ENCODE measurements around the gene PHF2. TPM values are rescaled to one million over a fixed set of nuclear protein-coding genes. Genes with fewer than 3 reads are reported as not detected.

The PHF2 gene
- total RNA-seq, 6 experiments from 2014 or later = 15.4 to 17.5 (median 16.6) TPM

DNA sequence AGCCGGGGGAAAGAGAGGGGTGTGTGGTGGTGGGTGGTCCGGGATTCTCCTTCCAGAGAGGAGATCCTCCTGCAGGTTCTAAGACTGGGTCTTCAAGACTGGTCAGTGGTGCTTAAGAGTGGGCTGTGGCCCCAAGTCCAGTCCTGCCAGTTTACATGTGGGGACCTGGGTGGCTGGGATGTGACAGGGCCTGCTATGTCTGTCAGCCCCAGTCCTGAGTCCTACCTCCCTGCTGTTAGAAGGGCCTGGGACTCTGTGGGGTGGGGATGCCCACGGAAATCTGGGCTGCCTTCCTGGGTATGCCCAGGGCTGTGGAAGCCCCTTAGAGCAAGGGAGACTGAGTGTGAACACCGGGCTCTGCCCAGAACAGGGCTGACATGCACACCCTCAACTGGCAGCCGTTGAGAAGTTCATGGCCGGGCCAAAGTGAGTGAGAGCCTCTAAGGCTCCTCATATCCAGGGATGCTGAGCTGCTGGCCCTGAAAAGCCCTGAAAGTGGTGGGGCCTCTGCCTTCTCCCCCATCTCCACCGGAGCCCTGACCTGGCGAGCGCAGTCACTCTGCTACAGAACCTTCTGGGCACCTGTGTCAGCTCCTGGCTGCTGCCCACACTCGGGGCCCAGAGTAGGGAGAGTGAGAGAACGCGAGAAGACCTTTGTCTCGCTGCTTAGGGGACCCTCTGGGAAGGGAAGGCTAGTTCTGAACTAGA lies 1.7 kb downstream of the PHF2 start:
- Mint-ChIP-seq H3K4me1 (ENCODE audit: low read depth) (peaks cover 45% of the 10 kb centered on the region), H3K36me3 (ENCODE audit: low read depth) (peaks cover 7% of the 10 kb centered on the region), H3K4me3 (peak overlapping the region; percentile 92), H3K9me3 (peaks cover 7% of the 10 kb centered on the region), H3K27ac (peak overlapping the region; percentile 76), H3K27me3 (ENCODE audit: insufficient read depth) (peaks cover 2% of the 10 kb centered on the region; the same call in 1 of the 2 replicates)
- no peak for DNase-seq
- TF ChIP-seq, protein P1, sequence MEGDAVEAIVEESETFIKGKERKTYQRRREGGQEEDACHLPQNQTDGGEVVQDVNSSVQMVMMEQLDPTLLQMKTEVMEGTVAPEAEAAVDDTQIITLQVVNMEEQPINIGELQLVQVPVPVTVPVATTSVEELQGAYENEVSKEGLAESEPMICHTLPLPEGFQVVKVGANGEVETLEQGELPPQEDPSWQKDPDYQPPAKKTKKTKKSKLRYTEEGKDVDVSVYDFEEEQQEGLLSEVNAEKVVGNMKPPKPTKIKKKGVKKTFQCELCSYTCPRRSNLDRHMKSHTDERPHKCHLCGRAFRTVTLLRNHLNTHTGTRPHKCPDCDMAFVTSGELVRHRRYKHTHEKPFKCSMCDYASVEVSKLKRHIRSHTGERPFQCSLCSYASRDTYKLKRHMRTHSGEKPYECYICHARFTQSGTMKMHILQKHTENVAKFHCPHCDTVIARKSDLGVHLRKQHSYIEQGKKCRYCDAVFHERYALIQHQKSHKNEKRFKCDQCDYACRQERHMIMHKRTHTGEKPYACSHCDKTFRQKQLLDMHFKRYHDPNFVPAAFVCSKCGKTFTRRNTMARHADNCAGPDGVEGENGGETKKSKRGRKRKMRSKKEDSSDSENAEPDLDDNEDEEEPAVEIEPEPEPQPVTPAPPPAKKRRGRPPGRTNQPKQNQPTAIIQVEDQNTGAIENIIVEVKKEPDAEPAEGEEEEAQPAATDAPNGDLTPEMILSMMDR (IDR thresholded peaks at IDR 0.05) = no peak

DNA sequence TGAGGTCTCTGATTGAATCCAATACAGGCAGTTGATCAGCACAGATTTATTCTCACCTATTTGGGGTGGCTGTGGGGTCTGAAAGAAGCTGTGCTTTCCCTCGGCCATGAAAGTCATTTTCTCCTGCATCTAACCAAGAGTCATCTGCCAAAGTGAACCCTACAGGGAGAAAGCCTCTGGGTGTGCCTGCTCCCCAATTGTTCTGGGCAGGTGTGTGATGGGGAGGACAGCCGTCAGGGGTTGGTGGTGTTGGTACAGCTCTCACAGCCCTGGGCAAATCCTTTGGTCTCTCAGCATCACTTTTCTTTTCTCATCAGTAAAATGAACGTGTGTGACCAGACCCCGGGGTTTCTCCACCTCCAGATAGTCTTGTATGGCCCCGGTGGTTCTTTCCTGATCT lies 2.5 kb downstream of the PHF2 start:
- Mint-ChIP-seq H3K27me3 (ENCODE audit: insufficient read depth) (peaks cover 2% of the 10 kb centered on the region; the same call in 1 of the 2 replicates), H3K27ac (no peak overlapping the region), H3K4me3 (peak overlapping the region; percentile 28; the same call in 1 of the 2 replicates), H3K9me3 (peaks cover 10% of the 10 kb centered on the region), H3K36me3 (ENCODE audit: low read depth) (peaks cover 10% of the 10 kb centered on the region), H3K4me1 (ENCODE audit: low read depth) (peaks cover 45% of the 10 kb centered on the region)
- no peak for DNase-seq
- TF ChIP-seq, protein P1 (IDR thresholded peaks at IDR 0.05) = no peak

DNA sequence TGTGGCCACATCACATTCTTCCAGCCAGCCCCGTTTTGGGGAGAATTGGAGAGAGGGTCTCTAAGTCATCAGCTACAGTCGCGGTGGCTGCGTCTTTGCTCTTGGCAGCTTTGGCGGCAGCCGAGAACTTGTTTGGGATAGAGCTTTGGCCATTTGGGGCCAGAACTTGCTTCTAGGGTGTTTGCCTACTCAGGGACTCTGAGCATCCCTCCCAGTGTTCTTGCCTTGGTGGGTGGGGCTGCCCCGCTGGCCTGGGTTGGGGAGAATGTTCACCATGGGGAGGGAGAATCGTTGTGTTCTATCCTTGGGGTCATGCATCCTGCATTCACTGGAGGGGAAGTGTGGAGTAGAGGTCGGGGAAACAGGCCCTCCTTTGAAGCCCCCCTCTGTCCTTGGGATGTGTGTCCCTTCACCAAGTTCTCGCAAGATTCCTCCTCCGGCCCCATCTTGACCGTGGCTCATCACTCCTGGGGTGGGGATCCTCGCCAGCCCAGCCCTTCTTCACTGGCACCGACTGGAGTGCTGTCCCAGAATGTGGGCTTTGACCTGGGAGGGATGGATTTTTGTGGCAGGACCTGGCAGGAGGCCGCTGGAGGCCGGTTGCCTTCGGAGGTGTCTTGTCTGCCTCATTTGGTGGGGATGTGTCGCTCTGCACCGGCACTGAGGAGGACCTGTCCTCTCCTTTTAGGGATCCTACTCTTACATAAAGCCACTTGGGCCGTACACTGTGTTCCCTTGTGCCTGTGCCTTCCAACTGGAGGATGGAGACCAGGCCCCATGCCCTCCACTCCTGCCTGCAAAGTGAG lies 3.5 kb downstream of the PHF2 start:
- Mint-ChIP-seq H3K4me3 (no peak overlapping the region), H3K27me3 (ENCODE audit: insufficient read depth) (peaks cover 2% of the 10 kb centered on the region; the same call in 1 of the 2 replicates)

DNA sequence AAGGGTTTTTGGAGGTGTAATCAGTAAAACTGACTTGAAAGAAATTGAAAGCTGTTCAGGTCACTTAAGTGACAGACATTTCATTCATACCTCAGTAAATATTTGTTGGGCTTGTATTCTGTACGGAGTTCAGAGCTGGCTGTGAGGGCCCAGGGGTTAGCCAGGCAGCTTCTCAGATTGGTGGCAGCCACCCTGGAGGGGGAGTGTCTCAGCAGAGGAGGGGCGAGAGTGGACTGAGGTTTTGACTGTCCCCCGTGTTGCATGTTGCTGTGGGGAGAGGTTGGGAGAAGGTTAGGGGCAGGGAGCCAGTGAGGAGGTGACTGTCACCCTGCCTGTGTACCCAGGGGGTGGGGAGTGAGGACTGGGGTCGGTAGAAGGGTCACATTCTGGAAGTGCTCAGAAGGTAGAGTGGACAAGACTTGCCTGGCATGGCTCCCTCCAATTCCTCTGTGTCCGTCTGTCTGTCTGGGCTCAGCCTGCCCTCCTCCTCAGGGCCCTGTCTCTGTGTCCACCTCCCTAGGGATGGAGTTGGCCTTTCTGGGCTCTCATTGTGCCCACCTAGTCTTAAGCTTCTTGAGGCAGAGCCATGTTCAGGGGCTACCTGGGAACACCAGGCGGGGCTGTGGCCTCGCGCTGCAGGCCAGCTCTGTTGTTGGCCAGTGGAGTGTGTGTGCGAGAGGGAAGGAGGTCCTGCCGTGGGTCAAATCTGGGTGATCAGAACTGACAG lies 4.4 kb downstream of the PHF2 start:
- no peak for DNase-seq
- TF ChIP-seq, protein P1 (IDR thresholded peaks at IDR 0.05) = no peak
- H3K27me3 Mint-ChIP-seq (ENCODE audit: insufficient read depth) = peaks cover 1% of the 10 kb centered on the region; the same call in 1 of the 2 replicates
- peak overlapping the region; percentile 38; the same call in 1 of the 2 replicates for H3K27ac Mint-ChIP-seq
- peaks cover 38% of the 10 kb centered on the region for H3K4me1 Mint-ChIP-seq (ENCODE audit: low read depth)
- no peak overlapping the region for H3K4me3 Mint-ChIP-seq
- H3K36me3 Mint-ChIP-seq (ENCODE audit: low read depth) = peaks cover 28% of the 10 kb centered on the region
- H3K9me3 Mint-ChIP-seq = peaks cover 28% of the 10 kb centered on the region

More for the DNA sequence above, 3.5 kb downstream of the PHF2 start:
- TF ChIP-seq, protein P1 (IDR thresholded peaks at IDR 0.05) = no peak
- Mint-ChIP-seq H3K27ac (peak overlapping the region; percentile 38; the same call in 1 of the 2 replicates), H3K36me3 (ENCODE audit: low read depth) (peaks cover 21% of the 10 kb centered on the region), H3K9me3 (peaks cover 21% of the 10 kb centered on the region), H3K4me1 (ENCODE audit: low read depth) (peaks cover 43% of the 10 kb centered on the region)
- no peak for DNase-seq

DNA sequence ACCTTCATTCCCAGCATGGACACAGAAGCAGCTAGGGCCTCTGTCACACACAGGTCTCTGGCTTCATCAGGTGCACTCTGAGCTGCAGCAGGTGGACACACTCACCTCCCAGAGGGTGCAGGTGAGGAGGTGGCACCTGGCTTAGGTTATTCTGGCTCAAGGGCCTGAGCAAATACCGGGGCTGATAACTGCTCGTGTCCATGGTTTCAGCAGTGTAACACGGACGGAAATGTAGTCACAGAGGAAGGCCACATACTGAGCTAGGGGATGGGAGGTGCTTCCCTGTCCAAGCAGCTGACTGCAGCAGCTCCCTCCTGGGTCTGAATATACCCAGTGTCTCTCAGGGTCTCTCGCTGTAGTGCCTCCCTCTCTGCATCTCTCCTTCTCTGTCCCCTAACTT lies 5.7 kb downstream of the PHF2 start:
- TF ChIP-seq, protein P1 (IDR thresholded peaks at IDR 0.05) = no peak
- no peak for DNase-seq
- no peak overlapping the region for H3K4me3 Mint-ChIP-seq
- peaks cover 28% of the 10 kb centered on the region for H3K36me3 Mint-ChIP-seq (ENCODE audit: low read depth)
- H3K9me3 Mint-ChIP-seq = peaks cover 28% of the 10 kb centered on the region
- peaks cover 38% of the 10 kb centered on the region for H3K4me1 Mint-ChIP-seq (ENCODE audit: low read depth)
- H3K27me3 Mint-ChIP-seq (ENCODE audit: insufficient read depth) = no peaks in the 10 kb centered on the region
- H3K27ac Mint-ChIP-seq = no peak overlapping the region

All from HFFc6 (cell line).